Stimulated activated CD8-positive, alpha-beta memory T cell treated with anti-CD3 and anti-CD28 coated beads, Interleukin-7, amount 100 ng/mL, for 48 hours (primary cell): ENCODE results near the gene AKT1.

Source experiments
- DNase-seq, 2 donors: peaks; one replicate each; pipeline ENCODE4 v3.0.0-alpha.2; 2020; ENCODE audit warnings: low read depth in 1 of 2; ENCODE audit errors: extremely low read depth in 1 of 2

Gene AKT1

DNA sequence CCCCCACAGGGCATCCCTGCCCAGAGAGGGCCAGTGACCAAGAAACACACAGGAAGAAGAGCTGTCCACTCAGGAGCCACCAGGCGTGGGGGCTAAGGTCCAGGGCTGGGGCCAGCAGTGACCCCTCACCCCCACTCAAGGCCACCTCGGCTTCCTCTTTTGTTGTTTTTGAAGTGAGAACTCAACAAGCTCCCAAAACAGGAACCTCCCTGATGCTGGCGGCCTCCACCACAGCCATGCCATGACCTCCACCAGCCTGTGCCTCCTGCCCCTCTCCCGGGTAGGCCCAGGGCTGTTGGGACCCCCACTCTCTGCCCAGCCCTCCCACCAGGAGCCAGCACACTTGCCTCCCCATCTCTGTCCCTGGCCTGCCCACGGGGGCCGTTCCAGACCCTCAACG is 7.8 kb downstream of the AKT1 start:
- DNase-seq: no peak

DNA sequence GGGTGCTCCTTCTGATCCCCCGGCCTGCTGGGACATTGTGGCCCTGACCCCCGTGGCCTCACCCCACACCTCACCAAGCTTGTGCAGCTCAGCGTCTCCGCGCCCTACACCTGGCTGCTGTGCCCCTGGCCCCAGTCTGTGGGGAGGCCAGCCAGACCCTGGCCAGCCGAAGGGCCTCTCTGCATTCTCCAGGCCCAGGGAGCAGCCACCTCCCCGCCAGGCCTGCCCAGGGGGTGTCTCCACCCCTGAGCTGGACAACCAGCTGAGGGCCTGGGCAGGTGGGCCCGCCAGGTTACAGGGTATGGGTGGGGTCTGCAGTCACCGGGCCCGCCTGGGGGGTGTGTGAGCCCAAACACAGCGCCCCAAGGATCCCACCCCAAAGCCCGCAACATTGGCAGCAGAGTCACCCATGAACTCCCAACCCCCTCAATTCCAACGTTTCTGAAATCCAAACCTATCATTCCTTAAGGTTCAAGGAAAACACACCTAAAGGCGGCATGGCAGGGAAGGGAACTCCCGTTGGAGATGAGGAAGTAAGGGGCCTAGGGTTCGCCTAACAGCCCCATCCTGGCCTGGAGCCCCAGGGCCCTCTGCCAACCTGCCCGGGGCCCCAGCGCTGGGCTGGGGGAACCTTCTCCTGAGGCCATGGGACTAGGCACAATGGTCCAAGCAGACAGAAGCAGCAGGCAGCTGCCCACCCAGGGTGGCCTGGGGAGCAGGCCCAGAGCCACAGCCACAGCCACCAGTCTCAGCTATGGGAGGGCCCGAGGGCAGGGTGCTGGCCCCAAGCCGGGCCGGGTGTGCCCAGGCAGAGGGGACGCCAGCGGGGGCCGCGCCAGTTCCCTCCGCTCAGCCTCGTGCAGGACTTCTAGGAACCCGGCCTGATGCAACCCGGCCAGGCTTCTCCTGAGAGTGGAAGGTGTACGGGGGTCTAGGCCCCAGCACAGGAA is 8.5 kb downstream of the AKT1 start:
- no peak for DNase-seq

DNA sequence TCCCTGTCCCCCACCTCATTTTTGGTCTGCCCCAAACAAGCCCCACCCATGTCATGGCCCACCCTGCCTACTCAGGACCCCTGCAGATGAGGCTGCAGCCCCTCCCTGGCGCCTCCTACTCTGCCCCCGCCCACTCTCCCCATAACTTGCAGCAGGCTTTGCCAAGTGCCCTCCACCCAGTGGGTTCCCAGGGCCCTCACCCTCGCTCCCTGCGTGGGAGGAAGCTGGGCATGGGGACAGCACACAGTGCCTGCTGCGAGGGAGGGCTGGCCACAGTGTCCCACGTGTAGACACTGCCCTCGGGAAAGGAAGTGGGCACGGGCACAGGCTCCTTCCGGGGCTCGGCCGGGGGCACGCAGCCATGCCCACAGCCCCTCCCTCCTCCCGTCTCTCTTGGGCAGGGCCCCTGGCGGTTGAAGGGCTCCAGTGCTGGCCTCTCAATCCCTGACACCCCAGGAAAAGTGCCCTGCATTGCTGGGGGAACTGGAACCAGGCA is 9.4 kb downstream of the AKT1 start:
- no peak for DNase-seq

DNA sequence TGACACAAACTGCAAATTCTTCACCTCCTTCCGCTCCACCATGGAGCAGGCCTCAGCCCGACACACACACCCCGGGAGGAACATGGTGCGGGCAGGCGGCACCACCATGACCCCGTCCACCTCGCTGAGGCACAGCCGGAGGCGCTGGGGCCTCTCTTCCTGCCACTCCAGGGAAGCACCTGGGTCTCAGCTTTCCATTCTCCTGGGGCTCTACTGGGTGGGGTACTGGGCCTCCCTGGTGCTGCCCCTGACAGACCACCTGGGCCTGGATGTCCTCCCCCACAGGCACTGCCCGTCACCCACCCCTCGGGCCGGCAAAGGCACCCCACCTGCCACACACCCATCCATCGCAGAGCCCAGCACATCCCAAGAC is 9.9 kb downstream of the AKT1 start:
- no peak for DNase-seq

DNA sequence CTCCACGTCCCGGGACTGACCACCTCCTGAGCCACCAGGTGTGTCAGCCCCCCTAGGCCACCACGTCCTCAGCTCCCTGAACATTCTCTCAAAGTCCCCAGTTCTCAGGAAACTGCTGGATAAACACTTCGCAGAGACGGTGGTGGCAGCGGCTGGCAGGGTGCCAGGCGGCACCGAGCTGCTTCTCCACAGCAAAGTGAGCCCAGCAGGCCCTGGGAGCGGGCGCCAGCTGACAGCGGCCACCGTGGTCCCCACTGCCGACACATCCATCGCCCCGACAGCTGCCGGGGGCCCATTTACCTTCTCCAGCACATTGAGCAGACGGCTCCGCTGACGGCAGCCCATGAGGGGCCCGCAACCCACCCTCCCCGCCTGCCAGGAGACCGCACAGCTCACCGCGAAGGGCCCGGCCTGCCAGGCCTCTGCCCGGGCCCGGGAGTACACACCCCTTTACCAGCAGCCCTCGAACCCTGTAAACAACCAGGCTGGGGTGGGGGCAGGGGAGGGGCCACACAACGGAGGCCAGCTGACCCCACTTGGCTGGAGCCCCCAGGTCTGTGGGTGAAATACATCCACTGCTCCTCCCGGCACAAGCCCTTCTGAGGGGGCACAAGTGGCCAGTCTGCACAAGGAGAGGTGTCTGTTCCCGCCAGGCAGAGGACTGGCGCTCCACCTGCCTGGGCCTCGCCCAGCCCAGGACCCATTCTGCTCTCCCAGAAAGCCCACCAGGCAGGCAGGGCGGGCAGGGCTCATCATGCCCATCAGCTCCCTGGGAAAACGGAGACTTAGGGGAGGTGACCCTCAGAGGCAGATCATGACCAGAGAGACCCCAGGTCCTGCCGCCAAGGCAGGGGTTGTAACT is 10.5 kb downstream of the AKT1 start:
- no peak for DNase-seq

DNA sequence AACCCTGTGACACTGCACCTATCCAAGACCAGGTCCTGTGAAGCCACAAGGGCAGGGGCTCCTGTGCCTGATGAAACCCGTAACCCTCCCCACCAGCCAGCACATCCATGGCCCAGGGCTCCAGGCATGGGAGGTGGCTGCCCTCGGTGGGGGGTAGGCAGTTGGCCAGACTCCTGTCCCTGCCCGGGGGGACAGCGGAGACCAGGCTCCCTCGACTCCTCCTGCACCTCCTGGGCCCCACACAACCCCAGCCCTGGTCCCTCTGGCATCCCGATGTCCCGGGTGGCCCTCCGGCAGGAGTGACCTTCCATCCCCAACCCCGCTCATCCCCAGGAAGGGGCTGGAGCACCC is 11.4 kb downstream of the AKT1 start:
- no peak for DNase-seq

DNA sequence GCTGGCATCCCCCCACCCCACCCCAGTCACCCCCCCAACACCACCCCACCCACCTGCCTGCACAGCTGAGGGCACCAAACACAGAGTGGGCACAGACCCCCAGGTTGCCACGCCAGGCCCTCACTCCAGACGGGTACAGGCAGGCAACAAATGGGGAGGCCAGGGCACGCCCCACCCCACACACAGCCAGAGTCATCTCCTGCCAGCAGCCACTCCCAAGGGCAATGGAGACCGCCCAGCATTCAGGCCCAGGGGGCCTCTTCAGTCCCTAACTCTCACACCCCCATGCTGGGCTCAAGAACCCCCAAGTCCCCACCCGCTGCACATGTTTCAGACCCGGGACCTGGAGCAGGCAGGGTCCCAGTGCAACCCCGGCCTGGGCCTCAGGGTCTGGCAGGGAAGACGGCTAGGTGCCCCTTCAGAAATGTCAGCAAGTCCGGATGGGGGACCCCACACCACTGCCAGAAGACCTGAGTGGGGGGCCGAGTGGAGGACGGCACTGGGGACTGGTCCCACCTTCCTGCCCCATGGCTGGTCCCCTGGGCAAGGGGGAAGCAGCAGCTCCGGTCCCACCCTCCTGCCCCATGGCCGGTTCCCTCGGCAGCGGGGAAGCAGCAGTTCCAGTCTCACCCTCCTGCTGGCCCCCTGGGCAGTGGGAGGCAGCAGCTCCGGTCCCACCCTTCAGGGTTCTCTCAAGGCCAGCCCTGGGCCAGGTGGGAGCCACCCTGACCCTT is 11.9 kb downstream of the AKT1 start:
- no peak for DNase-seq

DNA sequence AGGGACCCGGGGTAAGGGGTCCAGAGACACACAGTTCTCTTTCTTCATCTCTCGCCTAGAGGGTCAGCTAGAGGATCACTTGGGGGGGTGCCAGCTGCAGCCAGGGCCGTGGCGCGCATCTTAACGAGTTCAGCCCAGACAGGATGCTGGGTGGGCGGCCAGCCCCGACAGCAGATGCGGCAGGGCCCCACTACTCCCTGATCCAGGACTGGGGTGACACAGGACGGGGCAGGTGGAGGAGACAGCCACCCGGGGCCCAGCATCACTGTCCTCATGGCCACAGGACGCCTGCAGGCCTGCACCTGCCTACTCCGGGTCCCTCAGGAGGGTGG is 12.8 kb downstream of the AKT1 start:
- no peak for DNase-seq

DNA sequence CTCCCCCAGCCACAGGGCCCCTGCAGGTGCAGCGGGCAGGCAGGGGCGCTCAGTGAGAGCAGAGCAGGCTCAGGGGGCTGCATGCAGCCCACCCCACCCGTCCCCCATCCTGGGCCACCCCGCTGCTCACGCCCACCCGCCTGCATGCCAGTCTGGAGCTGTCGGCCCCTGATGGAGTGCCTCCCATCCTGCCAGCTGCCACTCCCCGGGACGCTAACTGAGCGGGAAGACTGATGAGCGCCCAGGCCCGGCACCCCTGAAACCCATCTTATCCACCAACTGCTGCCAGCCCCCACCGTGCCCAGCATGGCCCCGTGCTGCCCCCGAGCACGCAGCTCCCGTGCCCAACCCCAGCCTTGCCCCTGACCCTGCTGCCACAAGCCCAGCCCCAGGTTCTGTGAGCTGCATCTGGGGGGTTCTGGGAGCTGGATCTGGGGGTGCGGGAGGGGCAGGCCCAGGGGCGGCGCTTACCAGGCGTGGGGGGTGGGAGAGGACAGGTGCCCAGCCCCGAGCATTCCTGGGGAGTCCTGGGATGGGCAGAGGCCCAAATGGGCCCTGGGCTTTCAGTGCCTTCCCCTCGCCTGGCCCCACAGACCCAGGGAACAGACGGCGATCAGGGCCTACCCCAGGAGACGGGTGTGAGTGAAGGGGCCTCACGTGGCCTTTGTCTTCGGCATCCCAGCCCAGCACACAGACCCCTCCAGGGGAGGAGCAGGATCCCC is 13.3 kb downstream of the AKT1 start:
- DNase-seq: no peak

DNA sequence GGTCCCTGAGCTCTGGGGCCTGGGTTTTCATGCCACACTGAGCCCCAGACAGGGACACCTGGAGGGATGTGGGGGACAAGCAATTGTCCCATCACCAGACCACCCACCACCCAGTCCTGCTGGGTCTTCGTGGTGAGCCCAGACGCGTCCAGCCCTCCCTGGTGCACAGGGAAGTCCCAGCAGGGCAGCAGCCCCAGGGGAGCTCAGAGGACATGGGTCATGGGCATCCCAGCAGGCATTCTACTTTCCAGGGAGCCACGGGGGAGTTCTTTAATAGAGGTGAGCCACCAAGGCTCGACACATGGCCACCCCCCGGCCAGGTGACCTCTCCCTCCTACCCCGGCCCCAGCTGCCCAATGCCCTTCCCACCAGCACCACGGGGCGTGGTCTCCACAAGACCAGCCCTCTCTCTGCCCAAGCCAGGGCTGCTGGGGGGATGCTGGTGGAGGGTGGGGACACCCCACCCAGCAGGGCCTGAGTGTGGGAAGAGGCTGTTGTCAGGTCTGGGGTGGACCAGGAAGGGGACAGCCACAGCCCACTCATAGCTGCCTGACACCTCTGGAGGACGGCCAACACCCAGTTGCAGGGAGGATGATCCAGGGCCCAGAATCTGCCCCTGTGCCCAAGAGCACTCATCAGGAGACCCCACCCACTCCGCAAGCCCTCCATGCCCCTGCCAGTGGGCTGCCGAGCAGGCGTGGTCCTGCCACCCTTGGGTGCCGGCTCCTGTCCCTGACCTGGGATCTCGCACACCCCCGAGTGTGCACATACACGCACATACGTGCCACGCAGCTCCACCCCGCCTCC is 14.1 kb downstream of the AKT1 start:
- no peak for DNase-seq

DNA sequence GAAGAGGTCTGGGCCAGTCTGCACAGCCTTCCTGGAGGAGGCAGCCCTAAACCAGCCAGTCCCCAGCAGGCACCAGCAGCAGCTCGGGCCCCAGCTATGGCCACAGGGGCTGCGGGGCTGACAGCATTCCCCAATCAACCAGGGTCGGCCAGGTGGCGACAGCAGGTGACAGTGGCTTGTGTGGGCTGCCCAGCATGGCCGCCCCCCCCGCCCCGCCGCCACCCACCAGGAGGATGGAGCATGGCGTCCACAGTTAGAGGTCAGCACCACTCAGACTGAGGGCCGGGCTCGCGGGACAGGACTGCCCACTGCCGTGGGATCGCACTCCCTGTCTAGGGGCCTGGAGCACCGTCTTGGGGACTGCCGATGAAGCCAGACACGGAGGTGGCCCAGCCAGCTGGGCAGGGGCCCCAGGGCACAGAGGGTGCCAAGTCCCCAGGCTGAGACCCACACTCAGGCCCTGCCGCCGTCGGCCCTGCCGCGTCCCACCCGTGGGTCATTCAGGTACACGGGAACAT is 15.0 kb downstream of the AKT1 start:
- DNase-seq: no peak

DNA sequence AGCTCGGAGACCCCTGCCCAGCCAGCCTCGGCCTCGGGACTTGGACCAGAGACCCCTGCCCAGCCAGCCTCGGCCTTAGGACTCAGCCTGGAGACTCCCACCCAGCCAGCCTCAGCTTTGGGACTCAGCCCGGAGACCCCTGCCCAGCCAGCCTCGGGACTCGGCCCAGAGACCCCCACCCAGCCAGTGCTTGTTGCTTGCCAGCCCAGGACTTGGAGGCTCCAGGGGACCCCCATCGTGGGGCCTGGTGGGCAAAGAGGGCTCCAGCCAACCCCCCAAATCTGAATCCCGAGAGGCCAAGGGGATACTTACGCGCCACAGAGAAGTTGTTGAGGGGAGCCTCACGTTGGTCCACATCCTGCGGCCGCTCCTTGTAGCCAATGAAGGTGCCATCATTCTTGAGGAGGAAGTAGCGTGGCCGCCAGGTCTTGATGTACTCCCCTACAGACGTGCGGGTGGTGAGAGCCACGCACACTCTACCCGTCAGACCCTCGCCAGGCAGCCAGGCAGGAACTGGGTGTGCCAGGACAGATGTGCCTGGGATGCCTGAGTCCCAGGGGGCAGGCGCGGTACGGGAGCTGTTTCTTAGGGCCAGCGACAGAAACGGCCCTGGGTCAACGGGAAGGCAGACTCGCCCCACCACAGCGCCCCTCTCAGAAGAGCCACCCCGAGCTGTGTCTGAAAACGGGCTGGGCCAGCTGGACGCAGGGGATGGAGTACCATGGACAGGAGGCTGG is 15.6 kb downstream of the AKT1 start:
- no peak for DNase-seq

DNA sequence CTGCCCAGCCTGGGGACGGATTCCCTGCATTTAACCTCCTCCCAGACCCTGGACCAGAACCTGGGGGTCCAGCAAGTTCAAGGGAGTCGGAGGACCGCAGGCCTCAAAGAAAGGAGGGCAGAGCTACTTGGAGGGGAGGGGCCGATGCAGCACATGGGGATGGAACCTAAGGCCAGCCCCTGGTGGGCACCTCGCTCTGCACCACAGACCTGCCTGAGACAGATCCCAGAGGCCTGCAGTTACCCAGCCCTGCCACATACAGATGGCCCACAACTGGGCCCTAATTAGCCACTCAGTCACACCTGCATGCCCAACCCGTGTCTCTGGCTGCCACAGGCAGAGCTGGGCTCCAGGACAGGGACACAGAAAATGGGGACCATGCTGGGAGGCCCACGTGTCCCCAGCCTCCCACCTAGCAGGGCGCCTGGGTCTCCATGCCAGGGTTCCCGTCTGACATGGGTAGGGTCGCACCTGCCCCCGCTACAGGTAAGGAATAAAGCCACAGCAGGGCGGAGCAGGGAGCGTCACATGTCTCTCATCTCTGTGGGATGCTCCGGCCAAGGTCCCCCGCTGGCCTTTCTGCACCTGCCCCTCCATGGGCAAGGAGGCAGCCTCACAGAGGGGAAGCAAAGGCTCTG is 16.7 kb downstream of the AKT1 start:
- DNase-seq: no peak

DNA sequence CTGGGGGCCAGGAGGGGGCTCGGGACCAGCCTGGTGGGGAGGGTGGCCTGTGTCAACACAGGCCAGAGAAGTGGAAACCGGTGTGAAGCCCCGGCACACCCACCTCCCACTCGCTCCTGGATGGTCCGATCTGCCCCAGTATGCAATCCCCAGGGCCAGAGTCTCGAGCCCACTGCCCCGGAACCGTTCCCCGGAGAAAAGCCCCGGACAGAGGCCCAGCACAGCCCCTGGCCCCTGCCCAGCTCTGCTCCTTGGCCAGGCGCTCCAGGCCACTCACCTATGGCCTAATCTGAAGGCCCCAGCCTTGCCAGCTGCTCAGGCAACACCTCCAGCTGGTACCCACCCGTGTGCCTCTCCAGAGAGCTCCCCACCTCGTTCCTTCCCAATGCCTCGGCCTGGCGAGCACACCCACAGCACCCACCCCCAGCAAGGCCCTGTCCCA is 17.7 kb downstream of the AKT1 start:
- no peak for DNase-seq

DNA sequence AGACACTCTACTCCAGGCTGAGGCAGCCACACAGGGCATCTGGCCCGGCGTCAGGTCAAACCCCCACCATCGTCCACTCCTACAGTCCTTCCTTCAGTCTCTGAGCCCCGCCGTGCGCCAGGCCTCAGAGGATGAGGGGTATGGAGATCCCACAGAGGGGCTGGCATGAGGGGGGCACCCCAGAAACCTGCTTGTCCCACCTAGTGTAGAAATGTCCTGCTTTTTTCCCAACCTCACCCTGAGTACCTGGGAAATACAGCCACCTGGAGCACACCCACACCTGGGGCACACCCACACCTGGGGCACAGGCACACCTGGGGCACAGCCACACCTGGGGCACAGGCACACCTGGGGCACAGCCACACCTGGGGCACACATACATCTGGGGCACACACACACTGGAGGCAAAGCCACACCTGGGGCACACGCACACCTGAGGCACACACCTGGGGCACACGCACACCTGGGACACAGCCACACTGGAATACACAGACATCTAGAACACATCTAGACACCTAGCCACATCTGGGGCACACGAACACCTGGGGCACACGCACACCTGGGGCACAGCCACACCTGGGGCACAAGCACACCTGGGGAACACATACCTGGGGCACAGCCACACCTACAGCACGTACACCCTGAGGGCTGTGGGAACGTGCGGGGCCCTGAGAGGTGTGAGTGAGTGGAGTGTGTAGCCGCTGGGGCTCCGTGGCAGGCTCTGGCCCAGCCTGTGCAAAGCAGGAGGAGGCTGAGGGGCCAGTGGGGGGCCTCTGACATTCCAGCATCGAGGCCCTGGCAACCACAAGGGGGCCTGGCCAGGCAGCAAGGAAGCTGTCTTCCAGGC is 18.4 kb downstream of the AKT1 start:
- DNase-seq: no peak

DNA sequence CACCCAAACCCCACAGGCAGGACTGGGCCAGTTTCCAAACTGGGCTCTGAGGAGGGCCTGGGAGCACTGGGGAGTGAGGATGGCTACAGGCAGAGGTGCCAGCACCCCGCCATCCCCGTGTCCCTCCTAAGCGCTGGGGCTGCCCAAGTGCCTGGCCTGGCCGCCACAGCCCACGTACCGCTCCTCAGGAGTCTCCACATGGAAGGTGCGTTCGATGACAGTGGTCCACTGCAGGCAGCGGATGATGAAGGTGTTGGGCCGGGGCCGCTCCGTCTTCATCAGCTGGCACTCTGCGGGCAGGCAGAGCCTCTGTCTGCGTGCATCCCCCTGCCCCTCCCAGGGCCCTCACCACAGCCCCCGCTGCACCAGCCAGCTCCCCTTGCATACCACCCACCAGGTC is 19.1 kb downstream of the AKT1 start:
- DNase-seq: no peak

DNA sequence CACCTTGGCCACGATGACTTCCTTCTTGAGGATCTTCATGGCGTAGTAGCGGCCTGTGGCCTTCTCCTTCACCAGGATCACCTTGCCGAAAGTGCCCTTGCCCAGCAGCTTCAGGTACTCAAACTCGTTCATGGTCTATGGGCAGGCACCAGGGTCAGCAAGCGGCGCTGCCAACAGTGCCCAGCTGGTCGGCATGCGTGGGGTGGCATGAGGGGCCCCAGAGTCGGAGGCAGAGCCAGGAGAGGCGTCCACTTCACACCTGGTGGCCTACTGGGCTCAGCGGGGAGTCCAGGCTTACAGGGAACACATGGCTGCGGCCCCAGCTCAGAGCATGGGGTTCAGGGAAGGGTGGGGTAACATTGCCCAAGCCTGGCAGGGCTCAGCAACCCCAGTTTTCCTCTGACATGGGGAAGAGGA is 20.5 kb downstream of the AKT1 start:
- DNase-seq: no peak
